ENCODE measurements around the gene CACNA1C. TPM values are rescaled to one million over a fixed set of nuclear protein-coding genes. Genes with fewer than 3 reads are reported as not detected.

Gene CACNA1C
- total RNA-seq, 1 donor from 2014 or later = 0.02 TPM

DNA sequence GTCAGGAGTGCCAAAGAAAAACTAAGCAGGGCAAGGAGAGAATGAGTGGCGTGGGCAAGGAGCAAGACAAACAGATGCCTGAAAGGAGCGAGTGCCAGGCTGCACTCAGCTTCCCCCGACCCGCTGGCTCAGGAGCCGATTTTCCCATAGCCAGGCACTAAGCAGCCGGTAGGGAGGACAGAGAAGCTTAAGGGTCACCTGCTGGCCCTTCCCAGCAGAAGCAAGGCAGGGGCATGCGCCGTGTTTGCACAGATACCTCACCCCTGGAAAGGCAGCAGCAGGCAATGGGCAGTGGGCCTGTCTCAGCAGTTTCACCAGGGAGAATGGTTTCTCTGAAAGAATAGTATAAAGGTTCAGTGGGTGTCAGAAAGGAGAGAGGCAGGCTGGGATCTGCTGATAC, 637.1 kb downstream of the CACNA1C start:
- intact Hi-C loops (cut with micrococcal nuclease) = loop anchor here (10.0 kb wide), 1 partner anchor 345 kb away; no protein-coding TSS in a partner anchor
- DNase-seq = no peak
- no peak for ATAC-seq (ENCODE audit: low read depth)
- Mint-ChIP-seq H3K4me3 (no peak overlapping the region), H3K9me3 (no peaks in the 10 kb centered on the region), H3K27ac (no peak overlapping the region), H3K36me3 (ENCODE audit: low read depth) (no peaks in the 10 kb centered on the region), H3K27me3 (peaks cover 12% of the 10 kb centered on the region), H3K4me1 (peaks cover 23% of the 10 kb centered on the region)
- POLR2A ChIA-PET = no interaction called here
- CTCF ChIA-PET = no interaction called here
- TF ChIP-seq, protein P1, sequence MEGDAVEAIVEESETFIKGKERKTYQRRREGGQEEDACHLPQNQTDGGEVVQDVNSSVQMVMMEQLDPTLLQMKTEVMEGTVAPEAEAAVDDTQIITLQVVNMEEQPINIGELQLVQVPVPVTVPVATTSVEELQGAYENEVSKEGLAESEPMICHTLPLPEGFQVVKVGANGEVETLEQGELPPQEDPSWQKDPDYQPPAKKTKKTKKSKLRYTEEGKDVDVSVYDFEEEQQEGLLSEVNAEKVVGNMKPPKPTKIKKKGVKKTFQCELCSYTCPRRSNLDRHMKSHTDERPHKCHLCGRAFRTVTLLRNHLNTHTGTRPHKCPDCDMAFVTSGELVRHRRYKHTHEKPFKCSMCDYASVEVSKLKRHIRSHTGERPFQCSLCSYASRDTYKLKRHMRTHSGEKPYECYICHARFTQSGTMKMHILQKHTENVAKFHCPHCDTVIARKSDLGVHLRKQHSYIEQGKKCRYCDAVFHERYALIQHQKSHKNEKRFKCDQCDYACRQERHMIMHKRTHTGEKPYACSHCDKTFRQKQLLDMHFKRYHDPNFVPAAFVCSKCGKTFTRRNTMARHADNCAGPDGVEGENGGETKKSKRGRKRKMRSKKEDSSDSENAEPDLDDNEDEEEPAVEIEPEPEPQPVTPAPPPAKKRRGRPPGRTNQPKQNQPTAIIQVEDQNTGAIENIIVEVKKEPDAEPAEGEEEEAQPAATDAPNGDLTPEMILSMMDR (IDR thresholded peaks at IDR 0.05) = no peak

DNA sequence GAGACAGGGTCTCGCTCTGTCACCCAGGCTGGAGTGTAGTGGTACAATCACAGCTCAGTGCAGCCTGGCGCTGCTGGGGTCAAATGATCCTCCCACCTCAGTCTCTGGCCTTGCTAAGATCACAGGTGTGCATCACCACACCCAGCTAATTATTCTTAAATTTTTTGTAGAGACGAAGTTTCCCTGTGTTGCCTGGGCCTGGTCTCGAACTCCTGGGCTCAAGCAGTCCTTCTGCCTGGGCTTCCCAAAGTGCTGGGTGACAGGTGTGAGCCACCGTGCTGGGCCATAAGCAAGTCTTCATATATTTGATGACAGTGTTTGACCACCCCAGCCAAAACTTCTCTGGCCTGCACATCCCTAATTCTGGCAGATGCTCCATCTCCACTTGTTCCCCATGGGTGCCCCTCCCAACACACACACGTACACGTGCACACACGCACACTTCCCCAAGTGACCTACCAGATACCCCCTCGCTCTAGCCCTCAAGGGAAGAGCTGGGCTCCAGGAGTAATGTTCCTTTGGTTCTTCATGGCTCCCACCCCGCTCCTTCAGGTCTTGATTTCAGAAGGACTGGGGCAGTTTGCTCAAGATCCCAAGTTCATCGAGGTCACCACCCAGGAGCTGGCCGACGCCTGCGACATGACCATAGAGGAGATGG, 637.7 kb downstream of the CACNA1C start:
- Mint-ChIP-seq H3K4me3 (peak overlapping the region; percentile 84), H3K4me1 (peaks cover 23% of the 10 kb centered on the region), H3K9me3 (no peaks in the 10 kb centered on the region), H3K27ac (peak overlapping the region; percentile 59), H3K27me3 (peaks cover 15% of the 10 kb centered on the region), H3K36me3 (ENCODE audit: low read depth) (no peaks in the 10 kb centered on the region)
- POLR2A ChIA-PET = interaction anchor here (0.8 kb wide), 3 partner anchors 104 to 123 kb away, joined by 3 read pairs; partner anchors contain the start of gene FKBP4
- ATAC-seq (ENCODE audit: low read depth) (no peak), DNase-seq (no peak)
- CTCF ChIA-PET = interaction anchor here (1.5 kb wide), 1 partner anchor 106 kb away, joined by 3 read pairs; no protein-coding TSS in a partner anchor
- TF ChIP-seq, protein P1 (IDR thresholded peaks at IDR 0.05) = no peak
- intact Hi-C loops (cut with micrococcal nuclease) = loop anchor here (1.0 to 10.0 kb wide), 2 partner anchors 122 to 344 kb away; partner anchors contain the start of gene ITFG2

- H3K4me3 Mint-ChIP-seq = peak overlapping the region; percentile 84
- no peaks in the 10 kb centered on the region for H3K36me3 Mint-ChIP-seq (ENCODE audit: low read depth)
- intact Hi-C loops (cut with micrococcal nuclease) = loop anchor here (1.0 to 10.0 kb wide), 2 partner anchors 121 to 344 kb away; partner anchors contain the start of gene ITFG2
- H3K9me3 Mint-ChIP-seq = no peaks in the 10 kb centered on the region
- H3K27ac Mint-ChIP-seq = peak overlapping the region; percentile 59
- ATAC-seq (ENCODE audit: low read depth) = peak; percentile 78
- peaks cover 19% of the 10 kb centered on the region for H3K27me3 Mint-ChIP-seq
- TF ChIP-seq, protein P1 (IDR thresholded peaks at IDR 0.05) = no peak
- POLR2A ChIA-PET = interaction anchor here (0.8 kb wide), 3 partner anchors 104 to 122 kb away, joined by 3 read pairs; partner anchors contain the start of gene FKBP4
- CTCF ChIA-PET = interaction anchor here (1.5 kb wide), 1 partner anchor 105 kb away, joined by 3 read pairs; no protein-coding TSS in a partner anchor
- no peak for DNase-seq
- peaks cover 23% of the 10 kb centered on the region for H3K4me1 Mint-ChIP-seq
Measured at GRCh38 chr12:2691006-2691344, 638.2 kb downstream of the CACNA1C start.

- DNase-seq (peak; percentile 31), ATAC-seq (ENCODE audit: low read depth) (peak; percentile 54)
- no peaks in the 10 kb centered on the region for H3K9me3 Mint-ChIP-seq
- peak overlapping the region; percentile 76 for H3K27ac Mint-ChIP-seq
- ChIA-PET POLR2A (interaction anchor here (0.8 kb wide), 3 partner anchors 103 to 122 kb away, joined by 3 read pairs; partner anchors contain the start of gene FKBP4), CTCF (interaction anchor here (1.5 kb wide), 1 partner anchor 104 kb away, joined by 3 read pairs; no protein-coding TSS in a partner anchor)
- peaks cover 23% of the 10 kb centered on the region for H3K4me1 Mint-ChIP-seq
- peaks cover 23% of the 10 kb centered on the region for H3K27me3 Mint-ChIP-seq
- no peaks in the 10 kb centered on the region for H3K36me3 Mint-ChIP-seq (ENCODE audit: low read depth)
- intact Hi-C loops (cut with micrococcal nuclease) = loop anchor here (1.0 to 10.0 kb wide), 2 partner anchors 121 to 343 kb away; partner anchors contain the start of gene ITFG2
- TF ChIP-seq, protein P1 (IDR thresholded peaks at IDR 0.05) = no peak
- peak overlapping the region; percentile 95 for H3K4me3 Mint-ChIP-seq
Measured at GRCh38 chr12:2691345-2692071, 638.7 kb downstream of the CACNA1C start.

Measured in activated B cell treated with CpG ODN at 0.5 μM for 24 hours (primary cell).